Bone marrow (tissue), 2 donors: ENCODE data around the gene FBXO48.
"Not testable (repeated sequence)": the region's sequence is repeated elsewhere in the genome, so short reads cannot be mapped to it uniquely, and the experiment has no call there.

Experiments
- DNase-seq, 2 donors: peaks; one replicate each; lab custom pipeline; 2025; lab: John Stamatoyannopoulos, UW

FBXO48 gene

GRCh38 chr2:68467077-68467960, at the start of gene FBXO48, which contains the start of gene APLF:
Gene FBXO48 (minus strand): TSS chr2:68467294. CDS start chr2:68465145, 2,149 bp downstream.
Gene APLF (plus strand): TSS chr2:68467585. CDS start chr2:68467732, 147 bp downstream.
- peak; percentile 93 to 99 for DNase-seq

GRCh38 chr2:68516051-68516955, 49.2 kb upstream of the FBXO48 start:
- no peak for DNase-seq

- DNase-seq: no peak
These were observed 47.3 kb upstream of the FBXO48 start for GRCh38 chr2:68514316-68514929.

- no peak for DNase-seq
These were observed 45.9 kb upstream of the FBXO48 start for GRCh38 chr2:68512966-68513365.

- no peak for DNase-seq
These were observed 45.2 kb upstream of the FBXO48 start for GRCh38 chr2:68512326-68512725.

- peak in 1 of 2 donors; percentile 74 for DNase-seq
These were observed 39.1 kb upstream of the FBXO48 start for GRCh38 chr2:68506170-68506569.

GRCh38 chr2:68505603-68506159, 38.6 kb upstream of the FBXO48 start:
- no peak for DNase-seq

GRCh38 chr2:68501768-68502167, 34.7 kb upstream of the FBXO48 start:
- no peak for DNase-seq

- DNase-seq: no peak
These were observed 33.6 kb upstream of the FBXO48 start for GRCh38 chr2:68500649-68501048.

- no peak for DNase-seq
These were observed 32.0 kb upstream of the FBXO48 start for GRCh38 chr2:68499133-68499532.

GRCh38 chr2:68491582-68491981, 24.5 kb upstream of the FBXO48 start:
- no peak for DNase-seq

GRCh38 chr2:68489282-68489681, 22.2 kb upstream of the FBXO48 start:
- no peak for DNase-seq

GRCh38 chr2:68488605-68489004, 21.5 kb upstream of the FBXO48 start:
- not testable (repeated sequence) for DNase-seq

GRCh38 chr2:68487773-68488355, 20.8 kb upstream of the FBXO48 start:
- peak in 1 of 2 donors; percentile 11 for DNase-seq

GRCh38 chr2:68483011-68483410, 15.9 kb upstream of the FBXO48 start:
- DNase-seq: no peak

GRCh38 chr2:68482296-68482820, 15.3 kb upstream of the FBXO48 start:
- no peak for DNase-seq

- no peak for DNase-seq
These were observed 11.6 kb upstream of the FBXO48 start for GRCh38 chr2:68478688-68479087.

- no peak for DNase-seq
These were observed 9.4 kb upstream of the FBXO48 start for GRCh38 chr2:68476454-68476853.

GRCh38 chr2:68475576-68475975, 8.5 kb upstream of the FBXO48 start:
- DNase-seq: no peak

GRCh38 chr2:68475110-68475509, 8.0 kb upstream of the FBXO48 start:
- no peak for DNase-seq

- DNase-seq: no peak
These were observed 5.8 kb upstream of the FBXO48 start for GRCh38 chr2:68472796-68473414.
